DMS 273 treated with DMSO at 0.1 percent for 48 hours (cell line): ENCODE results near the gene RAB10.
A peak's percentile ranks its signal among the peaks of the same experiment; 100 is the strongest.
"Not testable (repeated sequence)": the region's sequence is repeated elsewhere in the genome, so short reads cannot be mapped to it uniquely, and the experiment has no call there.

Experiments
- DNase-seq: peaks from one replicate; lab custom pipeline; 2025; lab: John Stamatoyannopoulos, UW

Gene RAB10

GRCh38 chr2:26089337-26089736 lies 55.5 kb downstream of the RAB10 start:
- no peak for DNase-seq

DNA sequence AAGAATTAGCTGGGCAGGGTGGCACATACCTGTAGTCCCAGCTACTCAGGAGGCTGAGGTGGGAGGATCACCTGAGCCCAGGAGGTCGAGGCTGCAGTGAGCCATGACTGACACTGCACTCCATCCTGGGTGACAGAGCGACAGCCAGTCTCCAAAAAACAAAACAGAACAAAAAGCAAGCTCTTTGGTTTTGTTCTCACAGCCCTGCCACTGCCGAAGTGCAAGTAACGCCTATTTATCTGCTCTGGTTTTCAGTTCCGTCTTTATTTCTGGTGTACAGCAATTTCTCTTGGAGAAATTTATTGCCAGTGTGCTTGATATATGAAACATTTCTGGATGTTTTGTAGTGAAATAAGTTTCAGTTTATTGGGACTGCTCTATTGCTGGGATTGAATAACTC lies 61.9 kb downstream of the RAB10 start:
- no peak for DNase-seq

- DNase-seq: no peak
Measured at GRCh38 chr2:26099933-26100332, 66.0 kb downstream of the RAB10 start.

DNA sequence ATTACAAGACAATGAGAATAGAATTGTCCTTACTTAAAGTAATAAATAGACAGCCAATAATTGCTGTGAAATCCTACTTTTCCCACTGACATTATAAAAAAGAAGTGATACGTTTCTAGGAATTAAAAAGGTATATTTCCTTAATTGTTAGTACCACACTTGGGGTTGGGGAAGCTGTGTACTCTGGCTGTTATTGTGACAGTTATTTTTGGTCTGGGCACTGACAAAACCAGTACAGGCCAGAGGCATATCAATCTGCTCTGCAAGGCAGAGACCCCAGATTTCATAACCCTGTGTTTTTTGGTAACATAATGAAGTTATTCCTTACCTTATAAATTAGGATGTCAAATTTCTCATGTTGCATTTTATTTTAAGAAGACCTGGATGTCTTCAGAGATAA lies 66.5 kb downstream of the RAB10 start:
- DNase-seq: no peak

GRCh38 chr2:26103752-26104151 lies 69.9 kb downstream of the RAB10 start:
- DNase-seq: no peak

GRCh38 chr2:26108701-26109100 lies 74.8 kb downstream of the RAB10 start:
- not testable (repeated sequence) for DNase-seq

GRCh38 chr2:26112201-26112600 lies 78.3 kb downstream of the RAB10 start:
- no peak for DNase-seq

DNA sequence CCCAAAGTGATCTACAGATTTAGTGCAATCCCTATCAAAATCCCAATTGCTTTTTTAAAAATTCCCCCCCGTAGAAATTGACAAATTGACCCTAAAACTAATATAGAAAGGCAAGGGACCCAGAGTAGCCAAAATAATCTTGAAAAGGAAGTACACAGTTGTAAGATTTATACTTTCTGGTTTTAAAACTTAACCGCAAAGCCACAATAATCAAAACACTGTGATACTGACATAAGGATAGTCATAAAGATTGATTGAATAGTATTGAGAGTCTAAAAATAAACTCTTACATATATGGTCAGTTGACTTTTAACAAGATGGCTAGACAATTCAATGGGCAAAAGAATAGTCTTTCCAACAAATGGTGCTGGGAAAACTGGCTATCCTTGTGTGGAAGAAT lies 80.3 kb downstream of the RAB10 start:
- DNase-seq: no peak

GRCh38 chr2:26118682-26119081 lies 84.8 kb downstream of the RAB10 start:
- no peak for DNase-seq

- no peak for DNase-seq
Measured at GRCh38 chr2:26119521-26119920, 85.6 kb downstream of the RAB10 start.

DNA sequence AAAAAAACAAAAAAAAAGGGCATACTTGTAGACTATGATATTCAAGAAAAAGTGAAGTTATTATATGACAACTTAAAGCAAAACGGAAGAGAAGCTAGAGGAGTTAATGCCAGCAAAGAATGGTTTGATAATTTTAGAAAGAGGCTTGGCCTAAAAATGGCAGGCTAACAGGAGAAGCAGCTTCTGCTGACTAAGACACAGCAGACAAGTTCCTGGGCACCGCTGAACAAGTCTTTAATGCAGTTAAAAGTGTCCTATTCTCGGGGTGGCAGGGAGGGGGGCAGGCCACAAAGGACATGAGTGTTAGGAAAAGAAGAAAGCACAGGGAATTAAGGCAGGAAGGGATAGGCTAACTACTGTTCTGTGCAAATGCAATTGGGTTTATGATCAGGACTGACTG lies 88.7 kb downstream of the RAB10 start:
- no peak for DNase-seq

GRCh38 chr2:26123426-26123825 lies 89.5 kb downstream of the RAB10 start:
- no peak for DNase-seq

DNA sequence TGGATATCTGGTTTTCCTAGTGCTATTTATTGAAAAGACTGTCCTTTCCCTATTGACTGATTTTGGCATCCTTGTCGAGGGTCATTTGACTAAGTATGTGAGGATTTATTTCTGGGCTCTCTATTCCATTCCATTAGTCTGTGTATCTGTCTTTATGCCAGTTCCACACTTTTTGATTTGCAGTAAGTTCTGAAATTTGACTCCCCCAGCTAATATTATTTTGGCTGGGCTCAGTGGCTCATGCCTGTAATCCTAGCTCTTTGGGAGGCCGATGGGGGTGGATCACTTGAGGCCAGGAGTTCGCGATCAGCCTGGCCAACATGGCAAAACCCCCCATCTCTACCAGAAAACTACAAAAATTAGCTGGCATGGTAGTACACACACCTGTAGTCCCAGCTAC lies 92.2 kb downstream of the RAB10 start:
- DNase-seq: no peak

DNA sequence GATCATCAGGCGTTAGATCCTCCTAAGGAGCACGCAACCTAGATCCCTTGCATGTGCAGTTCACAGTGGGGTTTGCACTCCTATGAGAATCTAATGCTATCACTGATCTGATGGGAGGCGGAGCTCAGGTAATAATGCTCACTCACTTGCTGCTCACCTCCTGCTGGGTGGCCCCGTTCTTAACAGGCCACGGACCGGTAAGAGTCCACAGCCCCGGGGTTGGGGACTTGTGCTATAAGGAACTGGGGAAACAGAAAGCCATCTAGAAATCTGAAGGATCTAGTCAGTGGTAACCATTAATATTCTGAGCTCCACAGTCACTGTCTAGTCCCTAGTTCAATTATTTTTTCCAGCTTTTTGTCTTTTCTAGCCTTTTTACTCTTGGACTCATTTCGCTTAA lies 94.3 kb downstream of the RAB10 start:
- DNase-seq: no peak

- no peak for DNase-seq
Measured at GRCh38 chr2:26130763-26131162, 96.9 kb downstream of the RAB10 start.

DNA sequence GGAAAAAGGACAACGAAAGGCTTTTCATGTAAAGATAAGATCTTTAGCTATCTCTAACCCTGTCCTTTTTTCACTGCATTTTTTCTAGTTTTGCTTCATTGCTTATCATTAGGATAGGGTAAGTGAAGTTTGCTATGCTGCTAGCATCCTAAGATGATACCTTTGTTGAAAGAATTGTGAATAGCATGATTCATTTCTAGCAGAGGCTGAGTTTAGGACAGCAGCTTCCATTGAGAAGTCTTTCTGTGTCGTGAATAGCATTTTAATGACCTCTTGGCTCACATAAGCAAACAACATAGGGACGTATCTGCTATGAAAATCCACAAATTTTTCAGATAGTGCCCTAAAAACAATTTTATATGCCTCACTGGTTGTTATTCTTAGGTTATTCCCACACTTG lies 102.6 kb downstream of the RAB10 start:
- DNase-seq: no peak

- DNase-seq: peak; percentile 37
Measured at GRCh38 chr2:26139269-26140183, 105.6 kb downstream of the RAB10 start.

GRCh38 chr2:26141145-26141769 lies 107.4 kb downstream of the RAB10 start:
- DNase-seq: no peak

DNA sequence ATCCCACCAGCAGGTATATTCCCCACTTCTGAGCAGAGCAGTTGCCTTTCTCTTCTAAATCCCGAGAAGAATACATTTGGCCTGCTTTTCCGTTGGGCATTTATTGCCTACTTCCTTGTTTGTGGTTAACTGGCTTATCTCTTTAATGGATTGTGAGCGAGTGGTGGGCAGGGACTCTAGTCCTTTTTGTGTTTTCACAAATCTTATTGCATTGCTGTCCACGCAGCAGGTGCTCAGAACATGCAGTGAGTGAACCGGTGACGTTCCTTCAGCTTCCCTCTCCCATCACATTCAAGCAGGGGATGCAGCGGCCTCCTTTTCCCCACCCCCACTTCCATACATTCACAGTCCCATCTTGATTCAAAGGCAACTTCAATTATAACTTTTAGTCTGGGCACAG lies 110.1 kb downstream of the RAB10 start:
- DNase-seq: no peak

DNA sequence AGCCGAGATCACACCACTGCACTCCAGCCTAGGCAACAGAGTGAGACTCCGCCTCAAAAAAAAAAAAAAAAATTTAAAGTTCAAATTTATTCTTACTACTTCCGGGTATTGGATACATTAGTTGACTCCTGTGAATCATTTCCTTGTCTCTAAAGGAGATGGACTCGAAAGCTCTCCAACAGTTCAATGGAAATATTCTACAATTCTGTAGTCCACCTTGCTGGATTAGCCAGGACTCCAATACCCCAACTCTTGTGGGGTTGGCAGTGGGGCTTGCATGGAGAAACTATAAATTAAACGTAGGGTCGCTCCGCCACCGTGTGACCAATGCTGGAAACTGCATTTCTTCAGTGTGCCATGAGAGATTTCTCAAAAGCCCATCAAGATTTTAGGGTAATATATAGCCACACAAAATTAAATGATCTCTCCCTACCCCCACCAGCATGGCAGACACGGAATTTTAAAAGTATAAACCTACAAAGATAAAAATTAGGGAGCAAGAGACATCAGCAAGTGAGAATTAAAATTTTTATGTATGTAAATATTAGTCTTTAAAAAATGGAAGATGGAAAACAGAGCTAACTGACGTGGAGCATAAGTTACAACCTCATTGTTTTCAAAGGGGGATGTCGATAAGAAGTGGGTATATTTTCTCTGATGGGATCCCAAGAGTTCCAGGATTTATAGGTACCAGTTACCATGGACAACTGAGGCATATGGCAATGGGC lies 111.2 kb downstream of the RAB10 start:
- no peak for DNase-seq

- no peak for DNase-seq
Measured at GRCh38 chr2:26148501-26148900, 114.6 kb downstream of the RAB10 start.

DNA sequence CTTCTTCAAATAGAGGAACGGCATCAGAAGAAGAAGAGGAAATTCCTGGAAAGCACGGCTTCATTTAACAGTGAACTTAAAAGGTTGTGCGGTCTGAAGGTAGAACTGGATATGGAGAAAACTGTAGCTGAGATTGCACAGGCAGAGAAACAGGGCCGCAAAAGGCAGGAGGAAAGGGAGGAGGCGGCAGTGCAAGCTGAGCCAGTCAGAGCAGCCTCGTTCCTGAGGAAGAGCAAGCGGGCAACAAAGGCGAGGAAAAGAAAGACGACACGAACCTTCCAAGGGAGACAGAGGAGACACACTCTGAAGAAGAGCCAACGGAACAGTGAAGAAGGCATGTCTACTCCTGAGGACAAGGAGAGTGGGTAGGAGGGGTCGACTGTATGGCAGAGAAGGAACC lies 116.4 kb downstream of the RAB10 start:
- DNase-seq: no peak

DNA sequence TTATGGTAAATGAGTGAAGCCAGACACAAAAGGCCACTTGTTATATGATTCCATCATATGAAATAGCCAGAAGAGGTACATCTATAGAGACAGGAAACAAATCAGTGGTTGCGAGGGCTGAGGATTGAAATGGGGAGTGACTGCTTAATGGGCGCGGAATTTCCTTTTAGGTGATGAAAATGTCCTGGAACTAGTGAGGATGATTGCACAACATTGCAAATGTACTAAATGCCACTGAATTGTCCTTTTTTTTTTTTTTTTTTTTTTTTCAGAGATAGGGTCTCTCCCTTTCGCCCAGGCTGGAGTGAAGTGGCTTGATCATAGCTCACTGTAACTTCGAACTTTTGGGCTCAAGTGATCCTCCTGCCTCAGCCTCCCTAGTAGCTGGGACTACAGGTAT lies 123.7 kb downstream of the RAB10 start:
- no peak for DNase-seq
